ACC112 (cell line): Measurements from ENCODE around the gene TOR4A.

Source experiments
- H2AFZ ChIP-seq: fragments of 200-600 bp; sonication (generic); one replicate; pipeline ENCODE4 v1.6.0; 2017; ENCODE audit warnings: antibody characterized with exemption, low read length; ENCODE audit not compliant: unreplicated experiment
- H3K27ac ChIP-seq: fragments of 200-600 bp; sonication (generic); 2 replicates; pipeline ENCODE4 v1.5.1; 2014; ENCODE audit warnings: low read depth, mild to moderate bottlenecking, antibody characterized with exemption, low read length, moderate library complexity
- H3K27me3 ChIP-seq: fragments of 200-600 bp; sonication (generic); 2 replicates; pipeline ENCODE4 v1.6.1; 2014; ENCODE audit warnings: mild to moderate bottlenecking, antibody characterized with exemption, low read length, moderate library complexity, mixed read lengths; ENCODE audit not compliant: insufficient read depth
- H3K36me3 ChIP-seq: fragments of 200-600 bp; sonication (generic); 2 replicates; pipeline ENCODE4 v1.6.1; 2016; ENCODE audit warnings: mild to moderate bottlenecking, antibody characterized with exemption, low read length, moderate library complexity, mixed read lengths; ENCODE audit not compliant: insufficient read depth
- H3K4me1 ChIP-seq: fragments of 200-600 bp; sonication (generic); one replicate; pipeline ENCODE4 v1.6.1; 2016; ENCODE audit warnings: low read length, mixed read lengths; ENCODE audit not compliant: insufficient read depth, unreplicated experiment, control insufficient read depth
- H3K4me3 ChIP-seq: fragments of 200-600 bp; sonication (generic); 2 replicates; pipeline ENCODE4 v1.5.1; 2014; ENCODE audit warnings: mild to moderate bottlenecking, low read depth, low read length
- H3K79me2 ChIP-seq: fragments of 200-600 bp; sonication (generic); one replicate; pipeline ENCODE4 v1.6.0; 2016; ENCODE audit warnings: low read length; ENCODE audit not compliant: control insufficient read depth, unreplicated experiment, insufficient read depth

The TOR4A gene

GRCh38 chr9:137247135-137247915 is 30.2 kb upstream of the TOR4A start:
- Histone ChIP-seq H3K27me3 (no peaks in the 10 kb centered on the region), H3K4me3 (no peak overlapping the region), H3K4me1 (peaks cover 20% of the 10 kb centered on the region), H2AFZ (no peak overlapping the region), H3K79me2 (peaks cover 19% of the 10 kb centered on the region), H3K27ac (no peak overlapping the region), H3K36me3 (peaks cover 7% of the 10 kb centered on the region; the same call in 1 of the 2 replicates)

- H3K4me3 ChIP-seq = no peak overlapping the region
- peaks cover 15% of the 10 kb centered on the region for H3K4me1 ChIP-seq
- peaks cover 3% of the 10 kb centered on the region; the same call in 1 of the 2 replicates for H3K36me3 ChIP-seq
- no peak overlapping the region for H3K27ac ChIP-seq
- H3K79me2 ChIP-seq = peaks cover 14% of the 10 kb centered on the region
- no peak overlapping the region for H2AFZ ChIP-seq
- no peaks in the 10 kb centered on the region for H3K27me3 ChIP-seq
These were observed 29.7 kb upstream of the TOR4A start for GRCh38 chr9:137247916-137248175.

- Histone ChIP-seq H3K4me3 (no peak overlapping the region), H3K27me3 (no peaks in the 10 kb centered on the region), H3K36me3 (no peaks in the 10 kb centered on the region), H3K79me2 (peaks cover 2% of the 10 kb centered on the region), H3K4me1 (peaks cover 5% of the 10 kb centered on the region), H3K27ac (no peak overlapping the region), H2AFZ (no peak overlapping the region)
These were observed 27.0 kb upstream of the TOR4A start for GRCh38 chr9:137250329-137251193.

GRCh38 chr9:137251194-137251461 is 26.4 kb upstream of the TOR4A start, which contains the start of gene STPG3:
Gene STPG3, plus strand, starts transcription at chr9:137251286. Its CDS starts 1 bp downstream, at chr9:137251287.
- Histone ChIP-seq H3K4me3 (no peak within 1 kb of the TSS), H2AFZ (no peak within 1 kb of the TSS), H3K4me1 (peaks cover 5% of the 10 kb centered on the region), H3K36me3 (no peaks in the 10 kb centered on the region), H3K27me3 (no peaks in the 10 kb centered on the region), H3K79me2 (peaks cover 8% of the 10 kb centered on the region), H3K27ac (no peak within 1 kb of the TSS)

GRCh38 chr9:137251490-137252268 is 25.8 kb upstream of the TOR4A start:
- H2AFZ ChIP-seq = no peak overlapping the region
- peaks cover 11% of the 10 kb centered on the region for H3K4me1 ChIP-seq
- H3K27me3 ChIP-seq = no peaks in the 10 kb centered on the region
- no peak overlapping the region for H3K4me3 ChIP-seq
- H3K27ac ChIP-seq = no peak overlapping the region
- H3K36me3 ChIP-seq = no peaks in the 10 kb centered on the region
- H3K79me2 ChIP-seq = peaks cover 13% of the 10 kb centered on the region

GRCh38 chr9:137252555-137253506 is 24.7 kb upstream of the TOR4A start:
- Histone ChIP-seq H3K4me1 (peaks cover 14% of the 10 kb centered on the region), H3K36me3 (0 out of 2 replicates have a peak, but pooled peaks cover 3% of the 10 kb centered on the region), H3K4me3 (no peak overlapping the region), H2AFZ (no peak overlapping the region), H3K79me2 (peaks cover 19% of the 10 kb centered on the region), H3K27me3 (no peaks in the 10 kb centered on the region), H3K27ac (no peak overlapping the region)

GRCh38 chr9:137253717-137254623 is 23.6 kb upstream of the TOR4A start:
- Histone ChIP-seq H3K27ac (no peak overlapping the region), H3K27me3 (no peaks in the 10 kb centered on the region), H3K4me3 (peak overlapping the region; percentile 83), H3K4me1 (peaks cover 14% of the 10 kb centered on the region), H3K36me3 (peaks cover 6% of the 10 kb centered on the region; the same call in 1 of the 2 replicates), H2AFZ (peak overlapping the region; percentile 98), H3K79me2 (peaks cover 19% of the 10 kb centered on the region)

- Histone ChIP-seq H3K4me1 (peaks cover 14% of the 10 kb centered on the region), H3K4me3 (peak within 1 kb of the TSS; percentile 83), H3K27me3 (no peaks in the 10 kb centered on the region), H3K36me3 (peaks cover 6% of the 10 kb centered on the region; the same call in 1 of the 2 replicates), H3K79me2 (peaks cover 19% of the 10 kb centered on the region), H3K27ac (no peak within 1 kb of the TSS), H2AFZ (peak within 1 kb of the TSS; percentile 98)
These were observed 22.7 kb upstream of the TOR4A start, which contains the start of gene NELFB for GRCh38 chr9:137254624-137255447. Gene NELFB, plus strand, starts transcription at chr9:137255327.
